GM13977 (cell line): Measurements from ENCODE around the gene RXRB.
A peak's percentile ranks its signal among the peaks of the same experiment; 100 is the strongest.

Source experiments
- DNase-seq: peaks from one replicate; pipeline ENCODE4 v3.0.0; 2012; ENCODE audit warnings: low spot score
- CTCF ChIP-seq: IDR thresholded peaks from 2 replicates; pipeline ENCODE4 v1.5.1; 2012; ENCODE audit warnings: mild to moderate bottlenecking, control low read depth; ENCODE audit not compliant: insufficient read depth; ENCODE audit errors: extremely low read depth, missing control alignments
- in situ Hi-C: fragments of 300-500 bp; cut with MboI; formaldehyde crosslinking; loops from one replicate; pipeline ENCODE4 v1.12.0; 2022; ENCODE audit warnings: low sequenced_read_pairs, low pct_unique_long_range_greater_than_20kb, mixed read lengths, inconsistent platforms; ENCODE audit not compliant: unreplicated experiment

RXRB gene

GRCh38 chr6:33202799-33203198 is 2.3 kb upstream of the RXRB start:
- TF ChIP-seq CTCF = no peak
- DNase-seq = no peak
- in situ Hi-C loops = no loop called here

DNA sequence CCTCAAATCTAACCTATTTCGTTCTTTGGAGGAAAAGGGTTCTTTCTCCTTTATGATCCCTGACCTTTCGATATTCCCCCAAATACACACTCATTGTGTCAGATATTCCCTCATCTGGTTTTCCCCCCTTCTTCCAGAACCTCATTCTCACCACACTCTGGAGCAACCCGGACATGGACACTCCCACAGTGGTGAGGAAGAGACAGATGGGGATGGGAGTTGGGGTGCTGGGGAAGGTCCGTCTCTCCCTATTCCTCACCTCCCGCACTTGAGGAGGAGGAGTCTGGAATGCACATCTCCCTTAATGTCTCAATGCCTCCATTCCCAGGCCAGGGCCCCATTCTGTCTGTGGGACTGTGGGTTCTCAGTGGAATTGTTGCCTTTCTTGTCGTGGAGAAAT is 1.5 kb upstream of the RXRB start:
- no peak for TF ChIP-seq CTCF
- in situ Hi-C loops = no loop called here
- DNase-seq = no peak

GRCh38 chr6:33201147-33201545 is 681 bp upstream of the RXRB start:
- in situ Hi-C loops = no loop called here
- peak; percentile 15 for TF ChIP-seq CTCF
- no peak for DNase-seq

- in situ Hi-C loops = no loop called here
- no peak for TF ChIP-seq CTCF
- DNase-seq = peak; percentile 86
Observed at GRCh38 chr6:33199687-33200218, 712 bp downstream of the RXRB start.

GRCh38 chr6:33198853-33199436 is 1.5 kb downstream of the RXRB start:
- no peak for TF ChIP-seq CTCF
- DNase-seq = no peak
- in situ Hi-C loops = no loop called here

- in situ Hi-C loops = no loop called here
- TF ChIP-seq CTCF = no peak
- no peak for DNase-seq
Observed at GRCh38 chr6:33198159-33198852, 2.2 kb downstream of the RXRB start.
